ENCODE results near the gene OR12D3.

Gene OR12D3

GRCh38 chr6:29336269-29336668 lies 38.8 kb downstream of the OR12D3 start:
- TF ChIP-seq CTCF (conservative IDR thresholded peaks at IDR 0.05): no peak
- no peak for TF ChIP-seq ZFX (IDR thresholded peaks at IDR 0.05)
- no peak overlapping the region for H3K27ac ChIP-seq

GRCh38 chr6:29332676-29333075 lies 42.4 kb downstream of the OR12D3 start:
- TF ChIP-seq ZFX (IDR thresholded peaks at IDR 0.05) (no peak), CTCF (conservative IDR thresholded peaks at IDR 0.05) (no peak)
- no peak overlapping the region for H3K27ac ChIP-seq

GRCh38 chr6:29325777-29326176 lies 49.3 kb downstream of the OR12D3 start:
- TF ChIP-seq CTCF (conservative IDR thresholded peaks at IDR 0.05): no peak
- no peak for TF ChIP-seq ZFX (IDR thresholded peaks at IDR 0.05)
- no peak overlapping the region for H3K27ac ChIP-seq
